ENCODE results near the gene CHODL.

Gene CHODL
- long read RNA-seq: 0 reads

GRCh38 chr21:18244671-18245463, at the start of gene CHODL:
TSS of gene CHODL (plus strand) at chr21:18244833. CDS start at chr21:18245224, 391 bp downstream.
- H3K27me3 ChIP-seq (ENCODE audit: insufficient read depth, poor library complexity, severe bottlenecking): peaks cover 10% of the 10 kb centered on the region
- no peak within 1 kb of the TSS for H3K4me3 ChIP-seq (replicated peaks; ENCODE audit: insufficient read depth, low read length)
- H3K27ac ChIP-seq (replicated peaks): no peak within 1 kb of the TSS
- TF ChIP-seq POLR2AphosphoS5 (IDR thresholded peaks at IDR 0.05; ENCODE audit: low read depth) (no peak), CTCF (IDR thresholded peaks at IDR 0.05; ENCODE audit: insufficient read depth, low read length) (no peak), REST (IDR thresholded peaks at IDR 0.05; ENCODE audit: insufficient replicate concordance, low read depth) (no peak), SPI1 (IDR thresholded peaks at IDR 0.05; ENCODE audit: borderline replicate concordance, low read depth) (no peak), GABPA (IDR thresholded peaks at IDR 0.05; ENCODE audit: low read depth) (no peak)
- DNase-seq (ENCODE audit: low read depth in 1 of 2, low spot score in 1 of 2): no peak

GRCh38 chr21:18204931-18205330, 39.7 kb upstream of the CHODL start:
- Histone ChIP-seq H3K27ac (replicated peaks) (no peak overlapping the region), H3K4me3 (replicated peaks; ENCODE audit: insufficient read depth, low read length) (no peak overlapping the region), H3K27me3 (ENCODE audit: insufficient read depth, poor library complexity, severe bottlenecking) (no peaks in the 10 kb centered on the region)
- TF ChIP-seq GABPA (IDR thresholded peaks at IDR 0.05; ENCODE audit: low read depth) (no peak), CTCF (IDR thresholded peaks at IDR 0.05; ENCODE audit: insufficient read depth, low read length) (no peak), SPI1 (IDR thresholded peaks at IDR 0.05; ENCODE audit: borderline replicate concordance, low read depth) (no peak), REST (IDR thresholded peaks at IDR 0.05; ENCODE audit: insufficient replicate concordance, low read depth) (no peak), POLR2AphosphoS5 (IDR thresholded peaks at IDR 0.05; ENCODE audit: low read depth) (no peak)
- no peak for DNase-seq (ENCODE audit: low read depth in 1 of 2, low spot score in 1 of 2)

GRCh38 chr21:18218331-18218730, 26.3 kb upstream of the CHODL start:
- TF ChIP-seq REST (IDR thresholded peaks at IDR 0.05; ENCODE audit: insufficient replicate concordance, low read depth) (no peak), CTCF (IDR thresholded peaks at IDR 0.05; ENCODE audit: insufficient read depth, low read length) (no peak), SPI1 (IDR thresholded peaks at IDR 0.05; ENCODE audit: borderline replicate concordance, low read depth) (no peak), GABPA (IDR thresholded peaks at IDR 0.05; ENCODE audit: low read depth) (no peak), POLR2AphosphoS5 (IDR thresholded peaks at IDR 0.05; ENCODE audit: low read depth) (no peak)
- Histone ChIP-seq H3K27me3 (ENCODE audit: insufficient read depth, poor library complexity, severe bottlenecking) (no peaks in the 10 kb centered on the region), H3K4me3 (replicated peaks; ENCODE audit: insufficient read depth, low read length) (no peak overlapping the region), H3K27ac (replicated peaks) (no peak overlapping the region)
- no peak for DNase-seq (ENCODE audit: low read depth in 1 of 2, low spot score in 1 of 2)

All from HL-60 (cell line).